NCI-H345 treated with DMSO at 0.1 percent for 48 hours (cell line): ENCODE measurements around the gene ADAMTS9.
"Not testable (repeated sequence)": the region's sequence is repeated elsewhere in the genome, so short reads cannot be mapped to it uniquely, and the experiment has no call there.

Source experiments
- DNase-seq: peaks from one replicate; lab custom pipeline; 2025; ENCODE audit not compliant: unreplicated experiment; lab: John Stamatoyannopoulos, UW

Gene ADAMTS9

GRCh38 chr3:64548200-64548889, 139.5 kb downstream of the ADAMTS9 start:
- DNase-seq: no peak

GRCh38 chr3:64546856-64547255, 140.9 kb downstream of the ADAMTS9 start:
- no peak for DNase-seq

- DNase-seq: not testable (repeated sequence)
Measured at GRCh38 chr3:64545239-64545638, 142.6 kb downstream of the ADAMTS9 start.

GRCh38 chr3:64541803-64542202, 146.0 kb downstream of the ADAMTS9 start:
- no peak for DNase-seq

- no peak for DNase-seq
Measured at GRCh38 chr3:64539451-64540196, 148.2 kb downstream of the ADAMTS9 start.

GRCh38 chr3:64536166-64536565, 151.6 kb downstream of the ADAMTS9 start:
- DNase-seq: no peak

GRCh38 chr3:64533617-64534317, 154.0 kb downstream of the ADAMTS9 start:
- DNase-seq: peak; percentile 66

- peak; percentile 0 for DNase-seq
Measured at GRCh38 chr3:64530434-64531049, 157.3 kb downstream of the ADAMTS9 start.

- no peak for DNase-seq
Measured at GRCh38 chr3:64523324-64523723, 164.5 kb downstream of the ADAMTS9 start.

- DNase-seq: no peak
Measured at GRCh38 chr3:64520334-64520733, 167.5 kb downstream of the ADAMTS9 start.

GRCh38 chr3:64518950-64519349, 168.8 kb downstream of the ADAMTS9 start:
- DNase-seq: no peak

- no peak for DNase-seq
Measured at GRCh38 chr3:64518496-64518895, 169.3 kb downstream of the ADAMTS9 start.

- no peak for DNase-seq
Measured at GRCh38 chr3:64514889-64515288, 172.9 kb downstream of the ADAMTS9 start.

- DNase-seq: no peak
Measured at GRCh38 chr3:64509206-64509605, 178.6 kb downstream of the ADAMTS9 start.

- DNase-seq: no peak
Measured at GRCh38 chr3:64508140-64508539, 179.7 kb downstream of the ADAMTS9 start.

- no peak for DNase-seq
Measured at GRCh38 chr3:64506255-64506654, 181.5 kb downstream of the ADAMTS9 start.

GRCh38 chr3:64505419-64505818, 182.4 kb downstream of the ADAMTS9 start:
- no peak for DNase-seq

GRCh38 chr3:64502284-64502683, 185.5 kb downstream of the ADAMTS9 start:
- DNase-seq: no peak

- no peak for DNase-seq
Measured at GRCh38 chr3:64501298-64501906, 186.4 kb downstream of the ADAMTS9 start.

GRCh38 chr3:64496786-64497490, 190.9 kb downstream of the ADAMTS9 start:
- no peak for DNase-seq
